SIG-M5 treated with dmso at 0.1 percent for 504 hours (cell line): Measurements from ENCODE around the gene ROR2.

ENCODE experiments used
- DNase-seq: peaks from one replicate; lab custom pipeline; 2025; ENCODE audit not compliant: unreplicated experiment; lab: John Stamatoyannopoulos, UW

Gene ROR2

DNA sequence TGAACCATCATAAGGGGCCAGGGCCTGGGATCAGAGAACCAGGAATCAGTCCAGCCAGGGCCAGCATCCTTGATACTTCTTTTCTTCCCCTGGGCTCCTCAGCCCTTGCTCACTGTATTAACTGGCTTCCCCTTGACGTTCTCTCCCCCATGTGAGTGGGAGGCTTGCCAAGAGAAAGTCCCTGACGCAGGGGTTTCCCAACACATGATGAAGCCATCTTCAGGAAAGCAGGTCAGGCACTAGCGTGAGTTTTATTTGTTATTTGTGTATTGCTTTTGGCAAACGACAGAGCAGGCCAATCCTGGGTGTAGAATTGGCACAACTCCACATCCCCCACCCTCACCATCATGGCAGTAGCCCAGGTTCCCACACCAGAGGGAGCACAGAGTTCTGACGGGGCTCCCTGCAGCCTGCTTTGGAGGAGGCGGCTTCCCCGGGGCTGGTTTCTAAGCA lies 360.9 kb downstream of the ROR2 start:
- no peak for DNase-seq

DNA sequence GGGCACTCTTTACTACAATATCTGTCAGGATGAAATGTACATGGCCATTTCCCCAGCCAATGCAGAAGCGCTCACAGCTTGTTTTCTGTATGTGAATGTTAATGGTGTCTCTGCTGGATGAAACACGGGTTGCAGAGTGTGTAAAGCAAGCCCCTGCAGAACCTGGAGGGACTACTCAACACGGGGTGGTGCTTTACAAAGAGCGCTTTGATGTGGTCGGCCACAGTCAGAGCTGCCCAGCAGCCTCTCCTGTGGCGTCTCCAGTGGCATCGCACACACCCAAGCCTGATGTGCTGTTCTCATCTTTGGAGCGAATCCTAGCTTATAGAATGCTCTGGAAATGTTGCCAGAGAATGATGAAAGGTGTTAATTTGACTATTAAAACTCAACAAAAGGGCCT lies 363.7 kb downstream of the ROR2 start:
- DNase-seq = no peak

DNA sequence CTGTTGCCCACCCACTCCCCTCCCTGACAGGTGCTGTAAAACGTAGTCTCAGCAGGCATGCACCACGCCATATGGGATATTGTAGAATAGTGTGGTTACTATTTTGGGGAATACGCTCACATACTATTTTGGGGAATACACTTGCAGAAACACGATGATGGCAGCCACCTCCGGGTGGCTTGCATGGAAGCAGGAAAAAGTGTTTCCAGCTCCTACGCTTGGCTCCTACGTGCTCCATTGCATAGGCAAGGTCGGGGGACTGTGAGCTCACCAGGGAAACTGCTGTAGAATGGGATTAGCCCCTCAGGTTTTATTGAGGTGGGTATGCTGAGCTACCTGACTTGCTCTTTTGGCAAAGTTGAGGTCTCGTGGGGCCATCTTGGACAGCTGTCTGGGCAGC lies 366.1 kb downstream of the ROR2 start:
- no peak for DNase-seq

DNA sequence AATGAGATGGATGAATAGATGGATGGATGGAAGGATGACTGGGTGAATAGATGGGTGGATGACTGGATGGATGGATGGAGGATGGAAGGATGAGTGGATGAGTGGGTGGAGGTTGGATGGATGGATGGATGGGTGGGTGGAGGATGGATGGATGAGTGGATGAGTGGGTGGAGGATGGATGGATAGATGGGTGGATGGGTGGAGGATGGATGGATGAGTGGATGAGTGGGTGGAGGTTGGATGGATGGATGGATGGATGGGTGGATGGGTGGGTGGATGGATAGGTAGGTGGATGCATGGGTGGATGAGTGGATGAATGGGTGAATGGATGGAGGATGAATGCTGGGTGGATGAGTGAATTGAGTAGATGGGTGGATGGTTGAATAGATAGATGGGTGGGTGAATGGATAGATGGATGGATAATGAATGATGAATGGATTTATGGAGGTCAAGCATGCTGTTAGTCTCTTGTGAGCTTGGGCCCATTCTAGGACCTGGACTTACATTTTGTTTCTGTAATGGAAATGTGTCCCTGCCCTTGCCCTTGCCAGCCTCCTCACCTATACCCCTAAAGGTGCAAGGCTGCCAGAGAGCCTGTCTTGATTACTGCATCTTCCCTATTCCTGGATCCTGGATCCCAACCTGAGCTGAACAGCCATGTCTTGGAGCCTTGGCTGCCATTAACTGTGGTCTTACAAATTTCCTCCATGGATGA lies 366.7 kb downstream of the ROR2 start:
- DNase-seq = no peak

DNA sequence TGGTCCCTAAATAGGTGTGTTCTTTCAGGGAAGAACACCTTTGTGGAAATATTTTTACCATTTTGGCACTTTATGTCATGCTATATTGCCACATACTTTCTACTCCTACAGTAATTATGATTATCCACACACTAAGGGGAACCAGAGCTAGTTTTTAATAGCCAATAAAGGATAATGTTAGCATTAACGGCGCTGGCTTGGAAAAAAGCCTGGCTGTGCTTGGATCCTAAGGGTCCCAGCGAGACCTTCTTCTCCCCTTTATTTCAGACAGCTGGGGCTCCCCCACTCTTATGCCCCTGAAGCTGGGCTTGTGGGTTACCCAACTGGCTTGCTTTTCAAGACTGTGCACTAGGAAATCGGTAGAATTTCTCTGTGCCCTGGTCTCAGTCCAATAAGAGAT lies 367.8 kb downstream of the ROR2 start:
- no peak for DNase-seq

DNA sequence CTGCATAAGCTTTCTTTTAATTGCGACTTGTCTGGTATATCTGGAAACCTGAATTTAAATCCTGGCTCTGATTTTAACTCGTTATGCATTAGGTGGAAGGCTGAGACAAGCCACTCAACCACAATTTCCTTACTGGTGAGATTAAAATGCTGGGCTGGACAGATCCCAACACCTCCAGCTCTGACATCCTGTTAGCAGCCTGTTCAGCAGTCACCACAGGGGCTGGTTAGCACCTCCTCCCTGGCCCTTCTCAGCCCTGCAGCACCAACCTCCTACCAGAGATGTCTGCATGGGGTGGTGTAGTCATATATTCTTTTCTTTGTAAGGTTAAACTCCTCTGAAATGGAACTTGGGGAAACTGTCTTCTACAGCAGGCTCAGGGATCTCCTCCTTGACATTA lies 369.9 kb downstream of the ROR2 start:
- DNase-seq = no peak

DNA sequence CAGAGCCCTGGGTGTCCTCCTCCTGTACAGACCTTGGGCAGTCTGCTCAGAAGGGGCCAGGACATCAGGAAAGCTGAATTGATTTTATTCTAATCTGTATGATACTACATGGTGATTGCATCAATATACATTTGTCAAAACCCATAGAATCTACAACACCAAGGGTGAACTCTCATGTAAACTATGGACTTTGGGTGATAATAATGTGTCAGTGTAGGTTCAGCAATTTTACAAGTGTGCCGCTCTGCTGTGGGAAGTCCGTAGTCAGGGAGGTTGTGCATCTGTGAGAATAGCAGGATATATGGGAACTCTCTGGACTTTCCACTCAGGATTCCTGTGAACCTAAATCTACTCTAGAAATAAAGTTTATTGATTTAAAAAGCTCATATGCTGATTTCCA lies 371.1 kb downstream of the ROR2 start:
- no peak for DNase-seq

DNA sequence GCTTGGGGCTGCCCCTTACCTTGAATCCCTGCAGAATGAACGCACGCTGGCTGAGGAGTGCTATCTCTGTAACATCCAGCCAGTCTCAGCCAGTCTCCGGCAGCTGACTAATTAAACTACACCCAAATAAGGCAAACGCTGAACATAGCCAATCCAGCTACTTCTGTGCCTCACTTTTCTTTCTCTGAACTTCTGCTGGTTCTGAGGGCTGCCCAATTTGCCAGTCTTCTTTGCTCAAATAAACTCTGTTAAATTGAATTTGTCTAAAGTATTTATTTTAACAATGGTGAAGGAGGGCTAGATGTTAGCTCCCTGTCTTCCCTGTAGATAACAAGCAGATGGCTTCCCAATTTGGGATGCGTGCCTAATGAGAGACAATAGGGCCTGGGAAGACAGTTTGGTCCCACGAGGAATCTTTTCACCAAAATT lies 372.4 kb downstream of the ROR2 start:
- DNase-seq = no peak

DNA sequence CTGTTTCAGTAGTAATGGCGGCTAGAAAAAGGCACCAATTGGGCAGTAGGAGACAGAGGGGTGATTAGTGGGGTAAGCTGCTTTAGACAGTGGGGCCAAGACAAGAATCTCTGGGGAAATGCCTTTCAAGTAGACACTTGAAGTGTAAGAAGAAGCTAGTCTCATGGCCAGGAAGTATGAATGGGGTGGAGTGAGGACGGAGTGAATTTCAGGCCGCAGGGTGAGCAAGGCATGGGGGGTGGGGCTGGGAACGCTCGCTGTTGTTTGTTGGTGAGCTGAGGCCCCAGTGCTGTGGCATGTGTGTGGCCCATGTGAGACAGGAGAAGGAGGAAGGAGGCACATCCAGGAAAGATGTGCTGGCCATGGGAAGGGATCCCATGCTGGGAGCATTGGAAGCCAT lies 377.2 kb downstream of the ROR2 start:
- DNase-seq = no peak

DNA sequence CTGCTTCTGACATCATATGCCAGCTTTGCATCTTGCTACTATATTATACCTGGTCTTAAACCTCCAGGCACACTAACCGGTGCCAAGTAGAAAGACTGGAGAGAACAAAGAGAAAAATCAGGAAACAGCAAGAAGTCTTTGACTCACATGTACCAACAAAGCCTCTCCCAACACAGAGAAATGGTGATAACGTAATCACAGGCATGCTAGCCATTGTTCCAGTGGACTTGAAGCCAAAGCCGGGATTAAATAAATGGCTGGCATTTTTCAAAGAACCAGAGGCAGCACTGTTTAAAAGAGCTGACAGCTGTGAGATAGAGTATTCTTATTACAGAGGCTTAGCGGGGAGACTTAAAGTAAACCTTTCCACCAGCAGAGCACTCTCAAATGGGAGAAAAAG lies 378.0 kb downstream of the ROR2 start:
- no peak for DNase-seq

DNA sequence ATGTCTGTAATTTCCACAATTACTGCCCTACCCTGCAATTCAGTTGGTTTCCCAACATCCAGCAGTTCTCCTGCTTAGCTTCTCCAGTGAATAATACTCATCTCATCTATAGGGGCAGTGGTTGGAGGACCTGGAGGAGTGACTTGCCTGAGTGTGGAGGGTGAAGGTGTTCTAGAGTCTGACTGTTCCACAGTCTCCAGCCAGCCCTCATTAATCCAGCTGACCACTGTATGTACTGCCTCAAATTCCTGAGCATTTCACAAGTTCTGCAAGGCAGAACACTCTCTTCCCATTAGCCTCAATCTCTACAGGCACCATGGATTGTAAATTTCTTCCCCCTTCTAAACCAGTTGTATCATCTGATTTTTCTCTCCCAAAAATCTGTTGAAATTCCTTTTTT lies 379.0 kb downstream of the ROR2 start:
- no peak for DNase-seq

DNA sequence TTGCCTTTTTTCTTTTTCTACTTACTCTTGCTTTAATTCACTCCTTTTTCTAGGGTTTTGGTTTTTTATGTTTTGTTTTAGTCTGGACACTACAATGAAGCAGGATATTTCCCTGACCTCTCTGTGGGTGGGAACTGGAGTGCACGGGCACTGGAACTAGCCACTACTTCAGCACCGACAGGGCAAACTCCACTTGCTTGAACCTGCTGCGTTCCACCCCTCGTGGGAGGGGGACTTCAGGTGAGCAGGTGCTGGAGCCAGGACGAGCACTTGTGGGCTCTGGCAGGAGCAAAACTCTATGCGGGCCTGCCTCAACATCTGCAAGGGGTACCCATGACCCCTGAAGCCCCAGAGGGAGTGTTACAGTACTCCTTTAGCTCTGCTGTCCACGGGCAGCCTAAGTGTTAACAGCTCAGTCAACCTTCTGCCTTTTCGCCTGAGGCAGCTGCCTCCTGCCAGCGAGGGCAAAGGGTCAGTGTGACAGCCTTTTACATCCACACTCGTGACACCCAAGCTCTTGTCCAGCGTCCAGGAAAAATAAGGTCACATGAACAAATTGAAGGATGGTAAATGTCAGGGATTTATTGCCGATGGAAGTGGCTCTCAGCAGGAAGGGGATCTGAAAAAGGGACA lies 382.3 kb downstream of the ROR2 start:
- DNase-seq = no peak

DNA sequence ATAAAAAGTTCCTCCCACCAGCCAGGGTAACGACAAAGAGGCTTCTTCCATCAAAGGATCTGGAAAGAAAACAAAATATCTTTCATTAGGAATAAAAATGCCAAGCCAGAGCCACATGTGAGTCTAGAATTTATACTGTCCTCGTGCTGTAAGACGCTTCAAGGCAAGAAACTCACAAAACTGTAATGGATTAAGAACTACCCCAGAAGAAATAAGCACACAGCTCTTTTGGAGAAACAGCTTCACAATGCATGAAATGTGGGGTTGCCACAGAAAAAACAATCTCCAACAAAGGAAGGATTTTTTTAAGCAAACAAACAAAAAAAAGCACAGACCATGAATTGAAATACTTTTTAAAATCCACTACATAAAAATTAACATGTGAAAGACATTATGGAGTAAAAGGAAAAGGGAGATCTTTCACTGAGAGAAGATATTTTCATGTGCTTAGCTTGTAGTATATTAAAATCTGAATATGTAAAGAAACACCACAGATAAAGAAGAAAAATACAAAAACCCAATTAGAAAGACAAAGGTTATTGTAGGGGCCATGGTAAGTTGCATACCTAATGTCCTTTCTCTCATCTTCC lies 385.9 kb downstream of the ROR2 start:
- DNase-seq = no peak

DNA sequence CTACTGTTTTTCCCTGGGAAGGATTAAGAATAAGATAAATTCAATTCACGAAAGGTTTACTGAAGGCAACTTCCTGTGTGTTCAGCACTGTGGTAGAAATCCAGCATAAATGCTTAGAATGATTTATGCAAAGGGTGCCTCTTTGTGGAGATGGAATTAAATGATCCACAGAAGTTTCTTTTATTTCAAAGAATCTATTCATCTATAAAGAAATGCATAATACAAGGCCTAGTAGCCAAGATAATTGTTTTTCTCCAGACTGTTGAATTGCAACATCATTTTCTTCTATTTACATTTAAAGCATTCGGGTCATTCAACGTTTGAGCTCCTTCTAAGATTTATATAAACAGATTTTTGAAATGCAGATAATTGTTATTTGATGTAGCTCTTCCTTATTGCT lies 387.6 kb downstream of the ROR2 start:
- no peak for DNase-seq

DNA sequence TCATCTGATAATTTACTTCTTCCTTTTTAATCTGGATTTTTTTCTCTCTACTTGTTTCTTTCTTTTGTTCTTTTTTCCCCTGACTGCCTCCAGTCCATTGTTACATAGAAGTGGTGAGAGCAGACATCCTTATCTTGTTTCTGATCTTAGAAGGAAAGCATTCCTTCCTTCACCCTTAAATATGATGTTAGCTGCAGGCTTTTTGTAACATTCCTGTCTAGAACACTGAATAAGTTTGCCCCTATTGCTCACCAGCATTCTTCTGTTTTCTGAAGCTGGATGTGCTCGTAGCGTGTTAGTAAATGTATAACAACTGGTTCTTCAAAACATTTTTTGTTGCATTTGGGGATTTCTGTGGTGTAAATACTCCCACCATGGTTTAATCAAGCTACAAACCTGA lies 389.7 kb downstream of the ROR2 start:
- DNase-seq = no peak

DNA sequence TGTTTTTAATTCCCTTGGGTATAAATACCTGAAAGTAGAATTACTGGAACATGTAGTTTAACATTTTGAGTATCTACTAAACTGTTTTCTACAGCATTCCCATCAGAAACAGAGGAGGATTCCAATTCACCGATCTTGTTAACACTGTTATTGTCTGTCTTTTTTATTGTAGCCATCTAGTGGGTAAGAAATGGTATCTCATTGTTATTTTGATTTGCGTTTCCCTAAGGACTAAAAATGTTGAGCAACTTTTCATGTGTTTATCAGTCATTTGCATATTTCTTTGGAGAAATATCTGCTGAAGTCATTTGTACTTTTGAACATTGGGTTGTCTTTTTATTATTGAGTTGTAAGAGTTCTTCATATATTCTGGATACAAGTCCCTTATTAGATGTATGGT lies 391.1 kb downstream of the ROR2 start:
- DNase-seq = no peak

DNA sequence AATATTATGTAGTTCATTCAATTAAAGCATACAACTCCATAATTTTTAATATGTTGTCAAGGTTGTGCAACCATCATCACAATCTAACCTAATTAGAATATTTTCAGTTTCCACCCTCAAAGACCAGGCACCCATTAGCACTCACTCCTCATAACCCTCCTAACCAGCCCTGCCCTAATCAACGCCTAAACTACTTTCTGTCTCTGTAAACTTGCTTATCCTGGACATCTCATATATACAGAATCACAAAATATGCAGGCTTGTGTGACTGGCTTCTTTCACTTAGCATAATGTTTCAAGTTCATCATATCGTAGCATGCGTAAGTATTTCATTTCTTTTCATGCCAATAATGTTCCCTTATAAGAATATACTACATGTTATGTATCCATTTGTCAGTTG lies 391.6 kb downstream of the ROR2 start:
- DNase-seq = no peak

DNA sequence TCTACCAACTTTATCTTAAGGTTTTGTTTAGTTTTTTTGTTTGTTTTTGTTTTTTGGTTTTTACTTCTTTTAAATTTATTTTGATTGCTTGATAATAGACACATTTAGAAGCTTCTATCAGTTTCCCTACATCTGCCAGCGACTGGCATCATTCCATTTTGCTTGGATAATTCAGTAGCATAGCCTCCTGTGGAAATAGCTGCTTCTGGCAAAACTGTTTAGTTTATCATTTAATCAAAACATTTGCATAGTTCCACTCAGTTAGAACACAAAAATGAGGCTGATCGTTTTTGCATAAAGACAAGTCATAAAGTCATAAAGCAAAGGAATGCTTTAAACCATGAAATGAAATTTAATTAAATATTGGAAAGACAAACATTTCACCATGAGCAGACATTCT lies 392.7 kb downstream of the ROR2 start:
- DNase-seq = no peak

DNA sequence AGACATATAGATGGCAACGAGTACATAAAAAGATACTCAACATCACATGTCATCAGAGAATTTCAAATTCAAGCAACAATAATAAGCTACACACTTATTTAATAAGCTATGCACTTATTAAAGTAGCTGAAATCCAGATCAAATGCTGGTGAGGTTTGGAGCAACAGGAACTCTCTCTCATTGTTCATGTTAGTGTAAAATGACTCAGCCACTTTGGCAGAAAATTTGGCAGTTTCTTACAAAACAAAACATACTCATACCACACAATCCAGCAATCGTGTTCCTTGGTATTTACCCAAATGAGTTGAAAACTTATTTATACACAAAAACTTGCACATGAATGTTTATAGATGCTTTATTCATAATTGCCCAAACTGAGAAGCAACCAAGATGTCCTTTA lies 394.9 kb downstream of the ROR2 start:
- DNase-seq = no peak

DNA sequence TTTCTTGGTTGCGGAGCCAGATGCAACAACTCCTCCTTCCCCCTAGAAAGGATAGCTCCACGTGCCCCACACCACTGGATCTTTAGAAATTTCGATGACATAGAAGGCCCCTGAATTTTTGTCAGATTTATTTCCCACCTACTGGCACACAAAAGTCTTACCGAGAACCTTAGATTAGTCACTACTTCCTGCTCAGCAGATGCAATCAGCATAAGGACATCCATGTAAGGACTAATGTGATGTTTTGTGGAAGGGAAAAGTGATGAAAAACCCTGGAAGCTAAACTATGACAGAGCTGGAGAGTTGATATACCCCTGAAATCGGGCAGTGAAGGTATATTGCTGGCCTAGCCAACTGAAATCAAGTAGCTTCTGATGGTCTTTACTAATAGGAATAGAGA lies 400.9 kb downstream of the ROR2 start:
- no peak for DNase-seq

DNA sequence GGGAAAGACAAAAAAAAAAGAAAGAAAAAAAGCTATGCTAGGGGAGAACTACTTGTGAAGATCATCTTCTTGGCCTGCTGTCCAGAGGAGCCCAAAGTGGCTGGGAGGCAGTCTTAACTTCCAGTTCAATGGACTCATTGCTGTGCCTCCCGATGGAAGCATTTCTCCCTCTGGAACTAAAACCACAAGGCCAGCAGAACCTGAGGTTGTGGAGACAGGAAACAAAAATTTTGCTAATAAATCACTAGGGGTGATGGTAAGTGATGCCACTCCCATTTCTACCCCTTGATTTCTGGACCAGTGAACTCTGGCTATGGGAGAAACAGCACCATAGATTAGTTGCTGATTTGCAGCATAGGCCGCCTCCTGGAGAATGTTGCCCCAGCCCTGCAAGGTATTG lies 402.9 kb downstream of the ROR2 start:
- DNase-seq = no peak

DNA sequence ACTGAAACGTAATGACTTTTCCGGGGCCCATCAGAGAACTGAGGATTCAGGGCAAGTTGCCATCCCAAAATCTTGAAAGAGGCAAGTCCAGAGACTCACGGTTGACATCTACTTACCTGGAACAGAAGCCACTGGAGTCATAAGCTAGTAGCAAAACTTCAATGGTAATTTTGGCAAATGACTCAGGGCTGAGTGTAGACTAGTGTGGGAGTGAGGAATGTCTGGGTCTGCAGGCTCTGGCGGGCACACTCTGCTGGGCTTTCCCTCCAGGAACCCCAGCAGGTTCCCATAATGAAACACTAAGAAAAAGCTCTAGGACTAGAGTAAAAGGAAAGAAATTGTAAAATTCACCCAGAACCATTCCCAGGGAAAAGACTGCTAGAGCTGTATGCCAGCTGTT lies 403.5 kb downstream of the ROR2 start:
- no peak for DNase-seq

DNA sequence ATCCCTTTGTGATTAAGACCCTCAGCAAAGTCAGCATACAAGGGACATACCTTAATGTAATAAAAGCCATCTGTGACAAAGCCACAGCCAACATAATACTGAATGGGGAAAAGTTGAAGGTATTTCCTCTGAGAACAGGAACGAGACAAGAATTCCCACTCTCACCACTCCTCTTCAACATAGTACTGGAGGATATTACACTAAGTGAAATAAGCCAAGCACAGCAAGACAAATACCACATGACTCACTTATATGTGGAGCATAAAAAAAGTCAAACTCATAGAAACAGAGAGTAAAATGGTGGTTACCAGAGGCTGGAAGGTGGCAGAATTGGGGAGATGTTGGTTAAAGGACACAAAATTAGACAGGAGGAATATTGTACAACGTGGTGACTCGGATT lies 408.3 kb downstream of the ROR2 start:
- DNase-seq = no peak
